GM12891 (cell line): ENCODE results near the gene ATP5ME.

Experiments used
- DNase-seq: peaks from one replicate; pipeline ENCODE4 v3.0.0; 2011; ENCODE audit warnings: low spot score; ENCODE audit not compliant: insufficient read length
- FAIRE-seq: peaks from 2 replicates; lab custom pipeline; 2011; peaks lifted over from hg19 to GRCh38; lab: Jason Lieb, UNC
- PAX5 ChIP-seq: IDR thresholded peaks from 2 replicates; pipeline ENCODE4 v1.6.1; 2011; ENCODE audit warnings: low read length, moderate library complexity, mild to moderate bottlenecking; ENCODE audit not compliant: insufficient read depth, severe bottlenecking
- POLR2A ChIP-seq: IDR thresholded peaks from 2 replicates; pipeline ENCODE4 v1.6.1; 2011; ENCODE audit warnings: low read depth, low read length, control low read depth
- POLR2AphosphoS5 ChIP-seq: IDR thresholded peaks from 2 replicates; pipeline ENCODE4 v1.6.1; 2011; ENCODE audit warnings: low read depth, low read length, control low read depth
- POU2F2 ChIP-seq: IDR thresholded peaks from 2 replicates; pipeline ENCODE4 v1.6.1; 2011; ENCODE audit warnings: low read depth, mild to moderate bottlenecking, control low read depth, low read length, moderate library complexity
- SPI1 ChIP-seq: IDR thresholded peaks from 2 replicates; pipeline ENCODE4 v1.6.1; 2011; ENCODE audit warnings: low read depth, low read length, control low read depth
- TAF1 ChIP-seq: IDR thresholded peaks from 2 replicates; pipeline ENCODE4 v1.6.1; 2011; ENCODE audit warnings: low read depth, low read length, control low read depth

The ATP5ME gene

DNA sequence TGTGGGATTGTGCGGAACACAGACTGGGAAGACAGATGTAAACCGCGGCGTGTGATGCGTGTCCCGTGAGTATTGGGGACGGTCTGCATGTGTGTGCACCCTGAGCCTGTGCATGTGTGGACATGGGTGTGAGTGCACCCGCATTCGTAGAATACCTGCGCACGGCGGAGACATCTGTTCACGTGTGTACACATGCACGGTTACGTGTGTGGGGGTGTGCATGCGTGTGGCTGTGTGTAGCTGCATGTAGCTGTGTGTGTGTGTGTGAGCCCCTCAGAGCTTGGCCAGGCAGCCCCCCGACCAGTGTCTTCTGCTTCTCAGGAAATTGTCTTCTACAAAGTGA lies 19.6 kb downstream of the ATP5ME start:
- no peak for TF ChIP-seq TAF1
- no peak for TF ChIP-seq POLR2AphosphoS5
- no peak for TF ChIP-seq PAX5
- no peak for TF ChIP-seq POU2F2
- TF ChIP-seq POLR2A: no peak
- no peak for TF ChIP-seq SPI1
- FAIRE-seq (no peak), DNase-seq (no peak)

DNA sequence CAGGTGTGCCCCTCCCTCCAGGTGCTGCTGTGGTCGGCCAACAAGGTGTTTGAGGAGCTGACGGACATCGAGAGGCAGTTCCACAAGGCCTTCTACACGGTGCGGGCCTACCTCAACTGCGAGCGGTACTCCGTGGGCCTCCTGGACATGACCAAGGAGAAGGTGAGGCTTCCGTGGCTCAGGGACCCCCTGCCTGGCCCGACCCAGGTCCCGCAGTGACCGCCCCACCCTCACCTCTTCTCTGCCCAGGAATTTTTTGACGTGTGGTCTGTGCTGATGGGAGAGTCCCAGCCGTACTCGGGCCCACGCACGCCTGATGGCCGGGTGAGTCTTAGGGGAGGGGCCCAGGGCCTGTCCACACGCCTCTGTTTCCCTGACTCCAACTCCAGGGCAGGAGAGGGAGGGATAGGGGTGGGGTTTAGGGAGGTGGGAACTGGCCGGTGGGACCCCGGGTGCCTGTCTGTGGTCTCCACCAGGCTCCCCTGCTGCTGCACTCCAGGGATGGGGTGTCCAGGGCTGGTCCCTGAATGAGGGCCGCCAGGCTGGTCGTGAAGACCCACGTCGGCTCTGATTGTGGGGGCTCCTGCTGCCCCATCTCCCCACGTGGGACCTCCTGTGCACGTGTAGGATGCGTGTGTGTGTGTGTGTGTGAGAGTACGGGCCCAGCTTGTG lies 20.1 kb downstream of the ATP5ME start:
- FAIRE-seq: no peak
- no peak for DNase-seq
- TF ChIP-seq POLR2A (no peak), PAX5 (no peak), SPI1 (no peak), TAF1 (no peak), POLR2AphosphoS5 (no peak), POU2F2 (no peak)

DNA sequence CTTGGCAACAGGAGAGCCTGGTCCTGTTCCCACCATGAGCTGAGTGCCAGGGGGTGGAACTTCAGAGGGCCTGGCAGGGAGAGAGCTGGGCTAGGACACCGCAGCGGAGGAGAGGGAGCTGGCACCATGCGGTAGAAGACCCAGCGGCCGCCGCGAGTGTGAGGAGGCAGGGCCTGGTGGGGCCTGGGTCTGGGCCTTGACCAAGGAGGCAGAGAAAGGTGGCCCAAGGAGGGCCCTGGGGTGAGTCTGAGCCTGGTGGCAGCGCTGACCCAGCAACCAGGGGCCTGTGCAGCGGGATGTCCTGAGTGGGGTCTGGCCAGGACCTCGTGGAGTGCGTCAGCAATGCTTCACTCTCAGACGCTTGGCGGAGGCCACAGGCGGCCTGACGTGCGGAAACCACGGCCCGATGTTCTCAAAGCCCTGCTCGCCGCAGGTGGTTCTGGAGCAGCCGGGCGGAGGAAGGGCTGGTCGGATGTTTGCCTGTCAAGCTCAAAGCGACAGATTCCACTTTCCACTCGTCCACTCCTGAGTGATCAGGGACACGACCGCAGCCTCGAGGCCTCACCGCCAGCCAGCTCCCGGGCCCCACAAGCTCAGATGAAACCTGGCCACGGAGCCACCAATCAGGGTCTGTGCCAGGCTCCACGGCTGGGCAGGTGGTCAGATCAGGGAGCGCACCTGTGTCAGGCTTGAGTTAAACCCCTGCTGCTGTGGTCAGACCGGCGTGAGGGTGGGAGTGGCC lies 20.8 kb downstream of the ATP5ME start:
- TF ChIP-seq POLR2AphosphoS5: no peak
- TF ChIP-seq PAX5: no peak
- TF ChIP-seq POU2F2: no peak
- TF ChIP-seq TAF1: no peak
- TF ChIP-seq POLR2A: no peak
- TF ChIP-seq SPI1: no peak
- DNase-seq (no peak), FAIRE-seq (no peak)

DNA sequence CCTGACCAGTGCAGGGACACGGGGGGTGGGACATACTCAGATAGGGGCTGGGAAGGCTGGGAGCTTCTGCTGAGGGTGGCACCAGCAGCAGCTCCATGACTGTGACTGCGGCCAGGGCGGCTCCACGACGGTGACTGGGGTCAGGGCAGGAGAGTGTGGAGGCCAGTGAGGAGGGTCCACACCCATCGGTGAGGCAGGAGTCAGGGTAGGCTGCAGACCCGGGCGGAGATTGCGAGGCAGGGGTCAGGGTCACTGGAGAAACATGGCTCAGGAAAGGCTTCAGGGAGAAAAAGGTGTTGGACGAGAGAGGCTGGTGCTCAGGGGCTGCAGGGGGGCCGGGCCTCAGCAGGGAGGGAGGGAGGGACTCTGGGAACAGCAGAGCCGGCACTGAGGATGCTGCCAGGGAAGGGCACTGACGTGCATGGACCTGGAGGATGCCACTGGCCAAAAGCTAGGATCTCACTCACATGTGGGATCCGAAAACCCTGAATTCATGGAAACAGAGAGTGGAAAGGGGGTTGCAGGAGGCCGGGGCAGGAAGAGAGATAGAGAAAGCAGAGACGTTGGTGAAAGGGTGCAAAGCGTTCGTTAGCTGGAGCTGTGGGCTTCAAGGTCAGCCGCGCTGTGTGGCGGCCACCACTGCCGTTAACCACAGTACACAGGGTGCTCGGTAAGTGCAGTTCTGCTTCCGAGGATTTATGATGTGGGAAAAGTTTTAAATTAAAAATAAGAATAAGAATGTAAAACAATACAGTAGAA lies 22.0 kb downstream of the ATP5ME start:
- DNase-seq (no peak), FAIRE-seq (no peak)
- no peak for TF ChIP-seq SPI1
- TF ChIP-seq TAF1: no peak
- no peak for TF ChIP-seq POU2F2
- no peak for TF ChIP-seq POLR2A
- TF ChIP-seq PAX5: no peak
- TF ChIP-seq POLR2AphosphoS5: no peak

DNA sequence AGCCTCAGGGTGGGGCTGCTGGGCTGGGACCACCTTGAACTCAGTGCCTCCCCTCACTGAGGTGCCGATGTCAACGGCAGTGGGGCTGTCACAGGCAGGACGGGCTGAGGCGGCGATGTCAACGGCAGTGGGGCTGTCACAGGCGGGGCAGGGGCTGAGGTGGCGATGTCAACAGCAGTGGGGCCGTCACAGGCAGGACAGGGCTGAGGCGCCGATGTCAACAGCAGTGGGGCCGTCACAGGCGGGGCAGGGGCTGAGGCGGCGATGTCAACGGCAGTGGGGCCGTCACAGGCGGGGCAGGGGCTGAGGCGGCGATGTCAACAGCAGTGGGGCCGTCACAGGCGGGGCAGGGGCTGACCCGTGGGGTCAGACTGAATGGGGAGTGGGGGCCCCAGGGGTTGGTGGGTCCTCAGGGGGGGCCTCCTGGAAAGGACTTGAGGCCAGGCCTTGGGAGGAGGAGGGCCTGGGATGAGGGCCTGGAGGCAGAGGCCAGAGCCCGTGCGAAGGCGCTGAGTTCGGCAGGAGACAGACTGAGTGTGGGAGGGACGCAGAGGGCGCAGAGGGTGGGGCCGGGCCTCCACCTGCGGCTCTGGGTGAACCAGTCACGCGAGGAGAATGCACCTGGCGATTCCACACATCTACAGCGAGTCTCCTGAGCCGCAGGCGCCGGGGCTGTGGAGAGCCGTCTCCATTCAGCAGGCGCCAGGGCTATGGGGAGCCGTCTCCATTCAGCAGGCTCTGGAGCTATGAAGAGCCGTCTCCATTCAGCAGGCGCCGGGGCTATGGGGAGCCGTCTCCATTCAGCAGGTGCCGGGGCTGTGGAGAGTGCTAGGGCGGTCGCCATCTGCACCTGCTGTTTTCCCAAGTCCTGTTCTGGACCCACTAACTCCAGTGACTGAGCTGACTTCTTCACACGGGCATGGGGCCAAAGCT lies 22.9 kb downstream of the ATP5ME start:
- FAIRE-seq (no peak), DNase-seq (no peak)
- TF ChIP-seq POU2F2 (no peak), POLR2A (no peak), POLR2AphosphoS5 (no peak), TAF1 (no peak), SPI1 (no peak), PAX5 (no peak)

DNA sequence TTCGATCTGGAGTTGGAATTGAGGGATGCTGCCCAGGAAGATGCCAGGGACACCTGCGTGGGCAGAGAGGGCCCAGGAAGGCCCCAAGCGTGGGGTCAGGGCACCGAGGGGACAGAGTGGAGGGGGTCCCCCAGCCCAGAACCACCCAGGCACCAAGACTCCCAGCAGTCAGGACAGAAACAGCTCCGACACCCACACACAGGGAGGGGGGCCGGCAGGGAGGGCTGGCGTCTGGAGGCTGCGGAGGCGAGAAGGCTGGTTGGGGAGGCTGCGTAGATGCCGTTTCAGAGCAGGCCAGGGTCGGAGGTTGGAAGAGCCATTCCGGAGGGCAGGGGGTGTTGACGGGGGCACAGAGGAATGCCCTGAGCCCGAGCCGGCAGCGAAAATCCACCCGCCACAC lies 23.6 kb downstream of the ATP5ME start:
- no peak for FAIRE-seq
- DNase-seq: no peak
- TF ChIP-seq POU2F2 (no peak), POLR2AphosphoS5 (no peak), PAX5 (no peak), TAF1 (no peak), SPI1 (no peak), POLR2A (no peak)

DNA sequence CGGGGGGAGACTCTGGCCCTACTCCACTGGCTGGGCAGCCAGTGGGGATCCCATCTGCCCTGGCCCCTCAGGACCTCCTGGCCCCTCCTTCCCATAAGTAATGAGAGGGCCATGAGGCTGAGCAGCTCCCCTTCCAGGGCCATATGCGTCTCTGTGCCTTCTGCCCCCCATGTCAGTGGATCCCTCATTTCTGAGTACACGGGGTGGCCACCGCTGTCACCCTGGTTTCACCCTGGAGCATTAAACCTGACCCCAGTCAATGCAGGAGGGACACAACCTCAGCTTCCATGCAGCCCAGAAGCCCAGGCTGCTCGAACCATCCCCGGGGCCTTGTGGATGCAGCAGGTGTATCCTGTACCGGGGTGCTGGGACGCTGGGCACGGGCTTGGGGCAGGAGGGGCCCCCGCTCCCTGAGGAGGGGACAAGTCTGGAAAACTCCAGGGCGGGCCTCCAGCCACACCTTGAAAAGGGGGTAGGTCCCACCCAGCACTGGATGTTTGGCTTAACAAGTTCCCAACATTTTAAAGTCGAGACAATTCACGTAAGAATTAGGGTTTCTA lies 24.2 kb downstream of the ATP5ME start:
- TF ChIP-seq TAF1 (no peak), POLR2AphosphoS5 (no peak), PAX5 (no peak), SPI1 (no peak), POU2F2 (no peak), POLR2A (no peak)
- FAIRE-seq (no peak), DNase-seq (no peak)

DNA sequence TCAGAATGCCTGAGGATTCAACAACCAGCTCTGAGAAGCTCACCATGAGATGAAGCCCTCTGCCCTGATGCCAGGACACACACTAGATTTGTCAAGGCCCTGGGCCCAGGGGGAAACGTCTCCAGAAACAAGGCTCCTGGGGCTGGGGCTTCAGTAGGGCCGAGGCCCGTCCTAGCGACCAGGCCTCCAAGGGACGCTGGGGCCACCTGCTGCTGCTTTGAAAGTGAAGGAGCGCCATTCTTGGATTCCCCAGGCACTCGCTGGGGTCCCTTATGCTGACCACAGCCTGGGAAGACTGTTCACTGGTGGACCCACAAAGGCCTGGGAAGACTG lies 24.8 kb downstream of the ATP5ME start:
- no peak for FAIRE-seq
- TF ChIP-seq PAX5 (no peak), POLR2AphosphoS5 (no peak), SPI1 (no peak), POLR2A (no peak), TAF1 (no peak), POU2F2 (no peak)

More for the DNA sequence above, 24.8 kb downstream of the ATP5ME start:
- DNase-seq: no peak
